ENCODE data around the gene TADA3.
A peak's percentile ranks its signal among the peaks of the same experiment; 100 is the strongest.

The TADA3 gene

GRCh38 chr3:9769426-9770275 lies 22.6 kb downstream of the TADA3 start, which contains the start of gene CAMK1:
Gene CAMK1, minus strand, starts transcription at chr3:9769947. Its CDS starts 2,198 bp downstream, at chr3:9767749.
- no peak for TF ChIP-seq ZNF274 (IDR thresholded peaks at IDR 0.05; ENCODE audit: low read depth, low read length)
- peak within 1 kb of the TSS; percentile 2; the same call in 1 of the 2 replicates for H3K4me3 ChIP-seq (ENCODE audit: low read length)

- no peak for TF ChIP-seq ZNF274 (IDR thresholded peaks at IDR 0.05; ENCODE audit: low read depth, low read length)
- no peak overlapping the region for H3K4me3 ChIP-seq (ENCODE audit: low read length)
Measured at GRCh38 chr3:9769012-9769411, 23.3 kb downstream of the TADA3 start.

GRCh38 chr3:9768141-9768775 lies 24.0 kb downstream of the TADA3 start:
- no peak for TF ChIP-seq ZNF274 (IDR thresholded peaks at IDR 0.05; ENCODE audit: low read depth, low read length)
- H3K4me3 ChIP-seq (ENCODE audit: low read length), result no peak overlapping the region

GRCh38 chr3:9767418-9767817 lies 24.9 kb downstream of the TADA3 start:
- no peak for TF ChIP-seq ZNF274 (IDR thresholded peaks at IDR 0.05; ENCODE audit: low read depth, low read length)
- no peak overlapping the region for H3K4me3 ChIP-seq (ENCODE audit: low read length)

GRCh38 chr3:9765865-9766264 lies 26.4 kb downstream of the TADA3 start:
- no peak for TF ChIP-seq ZNF274 (IDR thresholded peaks at IDR 0.05; ENCODE audit: low read depth, low read length)
- H3K4me3 ChIP-seq (ENCODE audit: low read length), result no peak overlapping the region

GRCh38 chr3:9762871-9763270 lies 29.4 kb downstream of the TADA3 start:
- TF ChIP-seq ZNF274 (IDR thresholded peaks at IDR 0.05; ENCODE audit: low read depth, low read length), result no peak
- no peak overlapping the region for H3K4me3 ChIP-seq (ENCODE audit: low read length)

GRCh38 chr3:9761919-9762318 lies 30.4 kb downstream of the TADA3 start:
- TF ChIP-seq ZNF274 (IDR thresholded peaks at IDR 0.05; ENCODE audit: low read depth, low read length), result no peak
- H3K4me3 ChIP-seq (ENCODE audit: low read length), result no peak overlapping the region

- H3K4me3 ChIP-seq (ENCODE audit: low read length), result no peak overlapping the region
- no peak for TF ChIP-seq ZNF274 (IDR thresholded peaks at IDR 0.05; ENCODE audit: low read depth, low read length)
Measured at GRCh38 chr3:9760779-9761505, 31.3 kb downstream of the TADA3 start.

GRCh38 chr3:9757427-9757826 lies 34.8 kb downstream of the TADA3 start:
- no peak for TF ChIP-seq ZNF274 (IDR thresholded peaks at IDR 0.05; ENCODE audit: low read depth, low read length)
- no peak overlapping the region for H3K4me3 ChIP-seq (ENCODE audit: low read length)

GRCh38 chr3:9754678-9755077 lies 37.6 kb downstream of the TADA3 start:
- TF ChIP-seq ZNF274 (IDR thresholded peaks at IDR 0.05; ENCODE audit: low read depth, low read length), result no peak
- no peak overlapping the region for H3K4me3 ChIP-seq (ENCODE audit: low read length)

- peak overlapping the region; percentile 76 for H3K4me3 ChIP-seq (ENCODE audit: low read length)
- TF ChIP-seq ZNF274 (IDR thresholded peaks at IDR 0.05; ENCODE audit: low read depth, low read length), result no peak
Measured at GRCh38 chr3:9750556-9751411, 41.5 kb downstream of the TADA3 start.

- peak within 1 kb of the TSS; percentile 76 for H3K4me3 ChIP-seq (ENCODE audit: low read length)
- TF ChIP-seq ZNF274 (IDR thresholded peaks at IDR 0.05; ENCODE audit: low read depth, low read length), result no peak
Measured at GRCh38 chr3:9749645-9750555, 42.4 kb downstream of the TADA3 start, which contains the start of gene OGG1. Gene OGG1, plus strand, starts transcription at chr3:9749952. Its CDS starts 335 bp downstream, at chr3:9750287.

- TF ChIP-seq ZNF274 (IDR thresholded peaks at IDR 0.05; ENCODE audit: low read depth, low read length), result no peak
- H3K4me3 ChIP-seq (ENCODE audit: low read length), result peak overlapping the region; percentile 50; the same call in 1 of the 2 replicates
Measured at GRCh38 chr3:9749296-9749644, 43.0 kb downstream of the TADA3 start.

Data from GM08714 (cell line).